ENCODE data around the gene ZBTB44. TPM values are rescaled to one million over a fixed set of nuclear protein-coding genes. Genes with fewer than 3 reads are reported as not detected.

The ZBTB44 gene
- total RNA-seq, 1 donor from 2014 or later, result 32.6 TPM

- Mint-ChIP-seq H3K27me3 (ENCODE audit: unreplicated experiment) (peaks cover 5% of the 10 kb centered on the region), H3K27ac (ENCODE audit: unreplicated experiment) (no peak overlapping the region), H3K9me3 (ENCODE audit: unreplicated experiment) (no peaks in the 10 kb centered on the region), H3K4me3 (ENCODE audit: unreplicated experiment) (no peak overlapping the region), H3K36me3 (ENCODE audit: low read depth, unreplicated experiment) (peaks cover 15% of the 10 kb centered on the region), H3K4me1 (ENCODE audit: unreplicated experiment) (peaks cover 15% of the 10 kb centered on the region)
- DNase-seq (ENCODE audit: low spot score), result no peak
- TF ChIP-seq CTCF (IDR thresholded peaks at IDR 0.05; ENCODE audit: unreplicated experiment), result no peak
Measured at GRCh38 chr11:130312046-130312445, 2.7 kb downstream of the ZBTB44 start.

DNA sequence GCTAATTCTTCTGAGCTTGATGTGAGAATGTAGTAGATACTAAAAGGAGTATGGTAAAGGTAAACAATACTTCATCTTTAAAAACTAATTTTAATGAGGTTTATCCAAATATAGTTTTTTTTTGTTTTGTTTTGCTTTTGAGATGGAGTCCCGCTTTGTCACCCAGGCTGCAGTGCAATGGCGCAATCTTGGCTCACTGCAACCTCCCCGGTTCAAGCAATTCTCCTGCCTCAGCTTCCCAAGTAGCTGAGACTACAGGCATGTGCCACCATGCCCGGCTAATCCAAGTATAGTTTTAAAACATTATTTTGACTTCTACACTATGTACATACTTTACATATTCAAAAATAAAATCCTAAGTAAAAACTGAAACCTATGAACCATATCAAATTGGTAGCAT is 4.1 kb downstream of the ZBTB44 start:
- Mint-ChIP-seq H3K9me3 (ENCODE audit: unreplicated experiment) (no peaks in the 10 kb centered on the region), H3K36me3 (ENCODE audit: low read depth, unreplicated experiment) (peaks cover 15% of the 10 kb centered on the region), H3K27me3 (ENCODE audit: unreplicated experiment) (peaks cover 5% of the 10 kb centered on the region), H3K4me1 (ENCODE audit: unreplicated experiment) (peaks cover 15% of the 10 kb centered on the region), H3K4me3 (ENCODE audit: unreplicated experiment) (no peak overlapping the region), H3K27ac (ENCODE audit: unreplicated experiment) (no peak overlapping the region)
- no peak for TF ChIP-seq CTCF (IDR thresholded peaks at IDR 0.05; ENCODE audit: unreplicated experiment)
- DNase-seq (ENCODE audit: low spot score), result no peak

DNA sequence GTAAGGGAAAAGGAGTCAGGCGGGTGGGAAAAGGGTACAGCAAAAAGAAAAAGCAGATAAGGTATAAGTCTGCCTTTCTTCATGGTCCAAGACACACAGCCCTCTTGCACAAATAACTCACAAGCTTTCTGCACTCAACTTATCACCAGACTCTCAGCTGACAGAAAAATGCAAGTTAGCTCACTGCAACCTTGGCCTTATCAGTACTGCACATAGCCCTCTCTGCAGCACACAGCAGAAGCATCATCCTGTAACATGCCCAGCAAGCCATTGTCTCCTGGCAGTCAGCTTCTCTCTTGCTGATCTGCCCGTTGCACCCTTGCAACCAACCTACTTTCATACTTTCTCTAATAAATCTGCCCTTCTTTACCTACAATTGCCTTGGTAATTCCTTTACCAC is 5.8 kb downstream of the ZBTB44 start:
- H3K9me3 Mint-ChIP-seq (ENCODE audit: unreplicated experiment), result no peaks in the 10 kb centered on the region
- peaks cover 15% of the 10 kb centered on the region for H3K36me3 Mint-ChIP-seq (ENCODE audit: low read depth, unreplicated experiment)
- H3K4me3 Mint-ChIP-seq (ENCODE audit: unreplicated experiment), result peak overlapping the region; percentile 59
- no peak for DNase-seq (ENCODE audit: low spot score)
- no peak for TF ChIP-seq CTCF (IDR thresholded peaks at IDR 0.05; ENCODE audit: unreplicated experiment)
- peaks cover 11% of the 10 kb centered on the region for H3K4me1 Mint-ChIP-seq (ENCODE audit: unreplicated experiment)
- no peak overlapping the region for H3K27ac Mint-ChIP-seq (ENCODE audit: unreplicated experiment)
- H3K27me3 Mint-ChIP-seq (ENCODE audit: unreplicated experiment), result peaks cover 3% of the 10 kb centered on the region

GRCh38 chr11:130308059-130308458 is 6.7 kb downstream of the ZBTB44 start:
- H3K27ac Mint-ChIP-seq (ENCODE audit: unreplicated experiment), result no peak overlapping the region
- TF ChIP-seq CTCF (IDR thresholded peaks at IDR 0.05; ENCODE audit: unreplicated experiment), result no peak
- H3K36me3 Mint-ChIP-seq (ENCODE audit: low read depth, unreplicated experiment), result peaks cover 15% of the 10 kb centered on the region
- no peak for DNase-seq (ENCODE audit: low spot score)
- no peak overlapping the region for H3K4me3 Mint-ChIP-seq (ENCODE audit: unreplicated experiment)
- H3K4me1 Mint-ChIP-seq (ENCODE audit: unreplicated experiment), result peaks cover 3% of the 10 kb centered on the region
- no peaks in the 10 kb centered on the region for H3K27me3 Mint-ChIP-seq (ENCODE audit: unreplicated experiment)
- no peaks in the 10 kb centered on the region for H3K9me3 Mint-ChIP-seq (ENCODE audit: unreplicated experiment)

- H3K4me1 Mint-ChIP-seq (ENCODE audit: unreplicated experiment), result peaks cover 15% of the 10 kb centered on the region
- peaks cover 15% of the 10 kb centered on the region for H3K36me3 Mint-ChIP-seq (ENCODE audit: low read depth, unreplicated experiment)
- TF ChIP-seq CTCF (IDR thresholded peaks at IDR 0.05; ENCODE audit: unreplicated experiment), result no peak
- no peak overlapping the region for H3K27ac Mint-ChIP-seq (ENCODE audit: unreplicated experiment)
- H3K27me3 Mint-ChIP-seq (ENCODE audit: unreplicated experiment), result no peaks in the 10 kb centered on the region
- DNase-seq (ENCODE audit: low spot score), result no peak
- no peak overlapping the region for H3K4me3 Mint-ChIP-seq (ENCODE audit: unreplicated experiment)
- H3K9me3 Mint-ChIP-seq (ENCODE audit: unreplicated experiment), result no peaks in the 10 kb centered on the region
Measured at GRCh38 chr11:130304651-130305050, 10.1 kb downstream of the ZBTB44 start.

Measured in endothelial cell (in vitro differentiated cells).